Adrenal gland (tissue), 12 donors: ENCODE results near the gene CTPS1. TPM values are rescaled to one million over a fixed set of nuclear protein-coding genes. Genes with fewer than 3 reads are reported as not detected.
A peak's percentile ranks its signal among the peaks of the same experiment; 100 is the strongest.

ENCODE experiments used
- DNase-seq, 7 donors: peaks; one replicate each; pipeline ENCODE4 v3.0.0-alpha.2; 2019 to 2020
- H3K27ac ChIP-seq, 5 donors: fragments of 200-600 bp; sonication (generic) in 4 of 5; 1 replicate in 3 of 5; 2 replicates in 2 of 5; pipeline versions ENCODE4 v1.5.1 to v1.8.0; 2016 to 2020; ENCODE audit warnings: mild to moderate bottlenecking in 1 of 5
- H3K27me3 ChIP-seq: fragments of 200-600 bp; 2 replicates; pipeline ENCODE4 v1.8.0; 2021
- H3K36me3 ChIP-seq, 2 donors: fragments of 200-600 bp; replicated peaks in 1 of 2; 1 replicate in 1 of 2; 2 replicates in 1 of 2; pipeline versions ENCODE4 v1.5.1 to v1.8.0; 2018 to 2022
- H3K4me1 ChIP-seq, 2 donors: fragments of 200-600 bp; replicated peaks in 1 of 2; 1 replicate in 1 of 2; 2 replicates in 1 of 2; pipeline versions ENCODE4 v1.5.1 to v1.8.0; 2018 to 2021
- H3K4me3 ChIP-seq, 4 donors: fragments of 200-600 bp; sonication (generic) in 3 of 4; one replicate each; pipeline ENCODE4 v1.5.1; 2016 to 2018
- H3K9me3 ChIP-seq, 3 donors: fragments of 200-600 bp; sonication (generic) in 1 of 3; replicated peaks in 1 of 3; 1 replicate in 2 of 3; 2 replicates in 1 of 3; pipeline versions ENCODE4 v1.5.1 to v1.8.0; 2016 to 2021
- POLR2A ChIP-seq, 2 donors: fragments of 450-650 bp; IDR thresholded peaks; one replicate each; pipeline ENCODE4 v1.6.1; 2017; ENCODE audit warnings: antibody characterized with exemption in 2 of 2, mild to moderate bottlenecking in 2 of 2, moderate library complexity in 1 of 2
- WGBS, 4 donors: extraction: QIAGEN DNeasy Blood & Tissue Kit in 2 of 4; methylation state at CpG; one replicate each; pipeline versions ENCODE4 v1.1.5 to v1.1.7; 2013 to 2017; 5-methylcytosine and 5-hydroxymethylcytosine counted together
- intact Hi-C, 2 donors: fragments of 100-400 bp; cut with DNase I; formaldehyde crosslinking; loops; one replicate each; pipeline versions ENCODE4 v1.14.1 to v1.15.0; 2022 to 2023
- polyA plus RNA-seq, 3 donors: library from polyadenylated mRNA; stranded (reverse); fragments of 200-250 nt in 2 of 3; fragments of 350-450 nt in 1 of 3; fragmentation: Illumina TruSeq in 1 of 3; extraction: RNeasy Lipid Tissue Mini Kit (QIAGEN cat#74804) in 1 of 3; gene quantifications; one replicate each; pipeline ENCODE4 v1.2.3, GENCODE V29; 2013 to 2014
- total RNA-seq, 9 donors: library from RNA; depleted of rRNA in 4 of 9; stranded (reverse); fragments of >200 nt in 4 of 9; fragments of 120-200 nt in 1 of 9; fragmentation: NEBNext Ultra II Directional in 1 of 9; extraction: Animal tissue kit (Norgen Biotek cat#: 25700) in 1 of 9; gene quantifications; one replicate each; pipeline versions ENCODE4 v1.1.0 to v1.2.4, GENCODE V29; 2013 to 2023
- TF ChIP-seq, protein P1 (sequence below), 6 experiments: fragments of 450-650 bp in 4 of 6; fragments of 200-600 bp in 2 of 6; sonication (generic) in 1 of 6; IDR thresholded peaks; 1 replicate in 5 of 6; 2 replicates in 1 of 6; pipeline versions ENCODE4 v1.5.1 to v1.8.0; 2016 to 2021; ENCODE audit warnings: antibody characterized with exemption in 6 of 6, mild to moderate bottlenecking in 2 of 6, moderate library complexity in 1 of 6
- donor health status: healthy with polysubstance abuse.
- donor health status: Bipolar disorder and iron deficiency.
- donor health status: DM: yes; HTN: yes; CAD: no.
- donor health status: DM: no; HTN: no; CAD: no.
- donor health status: DM: no; HTN: no; CAD: no.
- donor health status: DM: yes; HTN: yes; CAD: no.

Gene CTPS1
- total and polyA plus RNA-seq, 12 donors, result 12.2 to 49.4 (median 26.1) TPM

DNA sequence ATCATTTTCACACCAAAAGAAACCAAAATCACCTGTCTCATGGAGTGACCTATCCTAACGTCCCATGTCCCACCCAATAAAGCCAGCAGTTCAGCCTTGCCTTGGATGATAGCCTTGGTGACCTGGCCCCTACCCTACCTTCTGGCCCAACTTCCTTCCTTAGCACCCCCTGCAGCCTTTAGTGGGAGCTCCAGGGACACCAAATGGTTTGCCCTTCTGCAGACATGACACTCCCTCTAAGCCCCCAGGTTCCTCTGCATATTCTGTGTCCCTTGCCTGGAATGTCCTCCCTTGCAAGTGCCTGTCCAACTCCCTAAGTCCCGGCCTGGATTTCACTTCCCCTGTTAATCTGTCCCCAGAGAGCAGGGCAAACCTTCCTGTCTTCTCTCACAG is 39.9 kb downstream of the CTPS1 start:
- H3K36me3 ChIP-seq, result peaks cover 0 to 6% of the 10 kb centered on the region in 2 donors
- intact Hi-C loops, result no loop called here
- no peaks in the 10 kb centered on the region for H3K27me3 ChIP-seq
- no peaks in the 10 kb centered on the region for H3K9me3 ChIP-seq
- 60 to 81% (median 69%) methylated on average over 2 of the region's 2 CpGs for WGBS, 4 donors
- no peak for DNase-seq
- no peak overlapping the region for H3K4me3 ChIP-seq
- TF ChIP-seq, protein P1, sequence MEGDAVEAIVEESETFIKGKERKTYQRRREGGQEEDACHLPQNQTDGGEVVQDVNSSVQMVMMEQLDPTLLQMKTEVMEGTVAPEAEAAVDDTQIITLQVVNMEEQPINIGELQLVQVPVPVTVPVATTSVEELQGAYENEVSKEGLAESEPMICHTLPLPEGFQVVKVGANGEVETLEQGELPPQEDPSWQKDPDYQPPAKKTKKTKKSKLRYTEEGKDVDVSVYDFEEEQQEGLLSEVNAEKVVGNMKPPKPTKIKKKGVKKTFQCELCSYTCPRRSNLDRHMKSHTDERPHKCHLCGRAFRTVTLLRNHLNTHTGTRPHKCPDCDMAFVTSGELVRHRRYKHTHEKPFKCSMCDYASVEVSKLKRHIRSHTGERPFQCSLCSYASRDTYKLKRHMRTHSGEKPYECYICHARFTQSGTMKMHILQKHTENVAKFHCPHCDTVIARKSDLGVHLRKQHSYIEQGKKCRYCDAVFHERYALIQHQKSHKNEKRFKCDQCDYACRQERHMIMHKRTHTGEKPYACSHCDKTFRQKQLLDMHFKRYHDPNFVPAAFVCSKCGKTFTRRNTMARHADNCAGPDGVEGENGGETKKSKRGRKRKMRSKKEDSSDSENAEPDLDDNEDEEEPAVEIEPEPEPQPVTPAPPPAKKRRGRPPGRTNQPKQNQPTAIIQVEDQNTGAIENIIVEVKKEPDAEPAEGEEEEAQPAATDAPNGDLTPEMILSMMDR (IDR thresholded peaks at IDR 0.05), result no peak
- TF ChIP-seq POLR2A (IDR thresholded peaks at IDR 0.05), result no peak
- H3K4me1 ChIP-seq, result peaks cover 0 to 8% of the 10 kb centered on the region in 2 donors
- no peak overlapping the region for H3K27ac ChIP-seq

DNA sequence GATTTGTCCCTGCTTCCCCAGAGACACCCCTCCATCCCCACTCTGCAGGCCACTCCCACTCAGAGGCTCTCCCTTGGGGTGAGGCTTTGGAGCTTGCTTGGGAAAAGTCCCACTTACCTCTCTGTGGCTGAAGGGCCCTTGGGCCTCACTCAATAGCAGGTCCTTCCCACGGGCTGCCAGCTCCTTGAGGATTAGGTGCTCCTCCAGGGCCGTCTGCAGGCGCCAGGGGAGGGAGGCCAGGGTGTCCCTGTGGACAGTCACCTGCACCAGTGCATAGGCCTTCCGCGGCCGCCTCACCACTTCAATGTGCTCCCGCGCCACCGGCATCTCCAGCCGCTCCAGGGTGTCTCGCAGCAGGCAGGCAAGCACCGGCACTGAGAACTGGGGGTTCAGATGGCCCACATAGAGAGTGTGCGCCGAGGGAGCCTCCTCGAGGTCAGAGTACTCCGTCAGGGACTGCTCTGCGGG is 40.6 kb downstream of the CTPS1 start:
- Histone ChIP-seq H3K36me3 (peaks cover 0 to 6% of the 10 kb centered on the region in 2 donors), H3K27me3 (no peaks in the 10 kb centered on the region), H3K4me3 (no peak overlapping the region), H3K27ac (no peak overlapping the region), H3K9me3 (no peaks in the 10 kb centered on the region), H3K4me1 (peaks cover 0 to 8% of the 10 kb centered on the region in 2 donors)
- TF ChIP-seq POLR2A (IDR thresholded peaks at IDR 0.05), result no peak
- TF ChIP-seq, protein P1 (IDR thresholded peaks at IDR 0.05), result no peak
- intact Hi-C loops, result no loop called here
- no peak for DNase-seq
- WGBS, 4 donors, result 92 to 95% (median 93%) methylated on average over 16 to 17 of the region's 17 CpGs

DNA sequence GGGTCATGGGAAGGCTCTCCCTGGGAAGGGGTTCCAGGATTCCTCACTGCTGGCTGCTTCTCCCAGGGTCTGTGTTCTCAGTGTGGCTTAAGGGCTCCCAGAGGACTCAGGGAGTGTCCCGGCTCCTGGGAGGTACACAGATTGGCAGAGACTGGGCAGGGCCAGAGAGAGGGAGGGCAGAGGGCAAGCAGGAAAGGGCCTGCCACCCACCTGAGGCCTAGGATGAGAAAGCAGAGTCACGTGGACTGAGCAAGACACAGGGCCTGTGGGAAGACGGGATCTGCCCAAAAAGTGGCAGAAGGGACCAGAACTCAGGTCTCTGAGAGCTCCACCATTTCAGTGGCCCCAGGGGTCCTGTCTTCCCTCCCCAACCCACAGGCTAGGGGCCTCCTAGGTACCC is 41.2 kb downstream of the CTPS1 start:
- peaks cover 0 to 8% of the 10 kb centered on the region in 2 donors for H3K4me1 ChIP-seq
- intact Hi-C loops, result no loop called here
- TF ChIP-seq, protein P1 (IDR thresholded peaks at IDR 0.05), result no peak
- TF ChIP-seq POLR2A (IDR thresholded peaks at IDR 0.05), result no peak
- peaks cover 0 to 6% of the 10 kb centered on the region in 2 donors for H3K36me3 ChIP-seq
- WGBS, 4 donors, result 58 to 89% (median 77%) methylated on average over 3 of the region's 3 CpGs
- peak in 1 of 7 donors; percentile 52 for DNase-seq
- no peak overlapping the region for H3K27ac ChIP-seq
- no peak overlapping the region for H3K4me3 ChIP-seq
- no peaks in the 10 kb centered on the region for H3K27me3 ChIP-seq
- no peaks in the 10 kb centered on the region for H3K9me3 ChIP-seq

DNA sequence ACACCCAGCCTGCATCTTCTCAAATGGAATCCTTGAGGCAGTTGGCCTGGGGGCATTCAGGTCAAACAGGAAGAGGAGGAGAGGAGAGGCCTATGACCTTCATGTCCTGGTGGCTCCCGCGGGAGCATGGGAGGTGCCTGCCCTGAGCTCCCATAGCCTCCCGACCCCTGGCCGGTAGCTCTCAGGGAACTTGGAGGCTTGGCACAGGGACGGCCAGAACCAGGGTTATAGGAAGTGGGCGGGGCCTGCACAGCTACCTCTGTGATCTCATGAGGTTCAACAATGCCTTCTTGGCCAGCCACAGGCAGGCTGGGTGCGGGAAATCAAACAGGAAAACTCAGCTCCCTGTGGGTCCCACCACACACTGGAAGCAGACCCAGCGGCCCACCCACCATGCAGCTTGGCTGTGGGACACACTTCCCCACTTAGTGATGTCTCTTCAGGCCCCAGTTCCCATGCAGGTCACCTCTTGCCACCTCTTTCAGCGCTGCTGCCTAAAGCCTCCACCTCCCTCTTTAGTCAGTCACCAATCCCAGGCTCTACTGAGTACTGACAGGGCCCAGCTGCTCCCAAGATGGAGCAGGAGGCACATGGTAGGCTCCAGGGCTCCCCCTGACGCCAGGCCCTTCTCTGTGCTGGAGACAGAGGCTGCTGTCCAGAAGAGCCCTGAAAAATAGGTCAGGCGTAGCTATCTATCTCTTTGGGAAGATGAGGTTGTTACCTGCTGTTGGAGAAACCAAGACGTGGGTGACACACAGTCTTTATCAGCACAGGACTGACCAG is 42.2 kb downstream of the CTPS1 start, which contains the start of gene SLFNL1:
SLFNL1 (minus strand) TSS at position 200 of the 783 bp plus-strand sequence. CDS start 1,065 bp downstream, outside the sequence.
- H3K36me3 ChIP-seq, result peaks cover 0 to 6% of the 10 kb centered on the region in 2 donors

More for the DNA sequence above, 42.2 kb downstream of the CTPS1 start, which contains the start of gene SLFNL1:
- no peak for TF ChIP-seq POLR2A (IDR thresholded peaks at IDR 0.05)
- TF ChIP-seq, protein P1 (IDR thresholded peaks at IDR 0.05), result no peak
- no peaks in the 10 kb centered on the region for H3K9me3 ChIP-seq
- intact Hi-C loops, result no loop called here
- no peak within 1 kb of the TSS for H3K4me3 ChIP-seq
- peak within 1 kb of the TSS in 2 of 5 donors; percentile 12 to 40 for H3K27ac ChIP-seq
- H3K4me1 ChIP-seq, result peaks cover 0 to 8% of the 10 kb centered on the region in 2 donors
- no peaks in the 10 kb centered on the region for H3K27me3 ChIP-seq
- WGBS, 4 donors, result 42 to 69% (median 59%) methylated on average over 8 to 12 of the region's 12 CpGs
- DNase-seq, result peak in 2 of 7 donors; percentile 45 to 70
